GM21447 (cell line): ENCODE data around the gene CFAP299.
A peak's percentile ranks its signal among the peaks of the same experiment; 100 is the strongest.

ENCODE experiments used
- ATAC-seq: cut with Tn5 transposase; IDR thresholded peaks from one replicate; pipeline ENCODE4 v1.9.1; 2021; ENCODE audit not compliant: unreplicated experiment

CFAP299 gene

DNA sequence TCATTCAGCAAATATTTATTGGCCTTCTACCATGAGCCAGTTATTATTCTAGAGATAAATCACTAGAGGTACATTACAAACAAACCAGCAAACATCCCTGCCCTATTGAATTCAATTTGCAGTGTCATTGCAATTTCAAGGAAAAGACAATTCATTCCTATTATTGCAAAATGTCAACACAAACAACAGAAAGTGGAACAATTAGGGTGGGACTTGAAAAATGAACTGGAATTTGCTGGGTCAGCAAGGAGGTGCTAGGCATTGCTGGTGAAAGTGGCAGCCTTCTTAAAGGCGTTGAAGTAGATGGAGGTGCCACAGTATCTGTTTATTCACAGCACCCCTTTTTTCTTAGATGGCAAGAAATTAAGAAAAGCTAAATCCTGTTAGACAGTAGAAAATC is 470.9 kb downstream of the CFAP299 start:
- ATAC-seq: no peak

GRCh38 chr4:80809039-80809729 is 473.7 kb downstream of the CFAP299 start:
- ATAC-seq: no peak

GRCh38 chr4:80811406-80811805 is 475.9 kb downstream of the CFAP299 start:
- ATAC-seq: no peak

- ATAC-seq: no peak
Observed at GRCh38 chr4:80812145-80812544, 476.6 kb downstream of the CFAP299 start.

GRCh38 chr4:80814266-80814665 is 478.7 kb downstream of the CFAP299 start:
- no peak for ATAC-seq

DNA sequence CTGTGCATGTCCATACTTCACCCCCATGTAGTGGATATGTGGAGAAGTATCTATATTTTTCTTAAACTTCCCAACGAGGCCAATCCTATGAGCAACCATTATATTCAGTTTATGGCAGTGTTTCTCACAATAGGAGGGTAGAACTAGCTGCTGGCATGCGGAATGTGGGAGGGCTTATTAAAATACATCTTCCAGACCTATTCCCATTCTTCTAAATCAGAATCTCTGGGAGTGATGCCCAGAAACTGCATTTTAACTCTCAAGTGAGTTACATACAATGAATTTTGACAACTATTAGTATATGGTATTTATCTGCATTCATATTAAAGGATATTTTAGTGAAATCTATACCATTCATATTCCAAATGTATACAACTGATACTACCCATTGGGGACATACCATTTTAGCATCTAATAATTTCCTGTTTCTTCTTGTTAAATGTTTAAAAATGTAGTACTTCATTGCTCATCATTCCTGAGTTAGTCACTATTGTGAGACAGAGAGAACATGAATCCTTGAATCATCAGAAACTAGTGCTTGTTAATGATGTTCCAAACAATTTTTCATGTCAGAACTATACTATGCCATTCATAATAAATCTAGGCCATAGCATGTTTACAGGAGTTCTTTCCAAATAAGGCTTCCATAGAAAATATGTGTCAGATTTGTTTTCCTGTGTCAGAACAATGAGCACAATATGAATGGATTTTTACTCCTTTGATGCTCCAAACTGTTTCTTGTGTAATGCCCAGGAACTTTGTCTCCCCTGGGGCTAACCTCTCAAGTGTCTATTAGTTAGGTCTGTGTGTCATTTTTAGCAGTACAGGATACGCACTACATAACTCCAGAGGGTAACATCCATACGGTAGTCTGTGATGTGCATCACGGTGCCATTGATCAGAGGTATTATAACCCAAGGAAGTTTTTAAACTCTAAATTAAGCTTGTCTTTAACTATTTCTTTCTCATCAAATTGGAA is 496.1 kb downstream of the CFAP299 start:
- ATAC-seq: no peak

DNA sequence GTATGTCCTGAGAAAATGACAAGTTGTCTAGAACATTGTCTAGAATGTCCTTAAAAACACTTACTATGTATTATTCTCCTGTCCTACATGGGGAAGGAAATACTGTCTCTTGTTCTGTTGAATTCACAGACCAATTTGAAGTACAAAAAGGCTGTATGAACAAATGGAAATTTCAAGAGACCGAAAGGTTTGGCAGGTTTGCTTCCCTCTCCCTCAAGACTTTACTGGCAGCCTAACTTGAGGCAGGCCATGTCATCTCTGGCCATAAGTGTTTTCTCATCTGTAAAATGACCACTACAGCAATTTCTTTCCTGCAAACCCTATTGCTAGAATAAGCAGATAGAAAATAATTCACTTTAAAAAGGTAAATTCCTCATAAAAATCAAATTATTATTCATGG is 503.8 kb downstream of the CFAP299 start:
- no peak for ATAC-seq

- ATAC-seq: no peak
Observed at GRCh38 chr4:80839792-80840191, 504.3 kb downstream of the CFAP299 start.

DNA sequence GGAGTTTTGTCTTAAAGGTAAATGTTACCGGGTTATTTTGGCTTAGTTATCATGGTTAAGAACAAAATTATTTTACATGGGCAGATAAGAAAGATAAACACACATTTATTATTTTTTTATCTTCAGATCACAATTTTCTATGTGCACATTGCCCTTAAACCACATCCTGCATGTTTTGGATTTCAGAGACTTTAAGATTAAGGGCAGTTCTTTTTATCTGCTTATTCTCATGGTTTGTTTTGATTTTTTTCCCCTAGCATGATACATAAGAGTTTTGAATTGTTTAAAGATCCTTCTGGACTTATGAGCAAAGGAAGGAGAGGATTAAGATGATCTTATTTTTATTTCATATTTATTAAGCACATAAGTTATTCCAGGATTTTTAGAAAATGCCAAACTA is 504.9 kb downstream of the CFAP299 start:
- ATAC-seq: no peak

DNA sequence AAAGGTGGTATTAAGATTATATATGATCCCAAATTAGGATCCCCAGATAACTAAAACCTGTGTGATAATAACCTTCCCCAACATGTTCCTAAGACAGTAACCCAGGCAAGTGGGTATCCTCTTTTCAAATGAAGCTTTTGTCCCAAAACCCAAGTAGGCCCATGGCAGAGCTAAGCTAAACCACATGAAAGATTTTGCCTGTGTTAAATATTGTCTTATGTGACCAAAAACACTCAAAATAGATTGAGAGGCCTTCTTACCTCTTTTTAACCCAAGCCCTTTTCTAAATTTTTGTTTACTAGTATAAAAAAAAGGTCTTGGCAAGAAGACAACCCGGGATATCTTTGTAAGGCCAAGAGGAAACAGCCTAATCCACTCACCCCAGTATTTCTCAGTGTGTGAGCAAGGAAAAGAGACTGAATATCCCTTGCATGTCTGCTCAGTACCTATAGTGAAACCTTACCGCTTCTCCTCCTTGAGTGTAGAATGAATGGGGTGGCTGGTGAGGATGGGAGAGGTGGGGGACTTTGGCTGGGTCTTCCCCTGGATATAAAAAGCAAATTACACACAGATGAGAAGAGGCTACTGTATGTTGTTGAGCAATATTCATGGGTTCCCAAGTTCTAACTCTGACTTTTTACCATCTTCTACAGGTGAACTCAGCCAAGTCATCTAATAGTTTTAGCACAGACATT is 506.2 kb downstream of the CFAP299 start:
- no peak for ATAC-seq

GRCh38 chr4:80846210-80846609 is 510.7 kb downstream of the CFAP299 start:
- ATAC-seq: no peak

- no peak for ATAC-seq
Observed at GRCh38 chr4:80852061-80852460, 516.5 kb downstream of the CFAP299 start.

DNA sequence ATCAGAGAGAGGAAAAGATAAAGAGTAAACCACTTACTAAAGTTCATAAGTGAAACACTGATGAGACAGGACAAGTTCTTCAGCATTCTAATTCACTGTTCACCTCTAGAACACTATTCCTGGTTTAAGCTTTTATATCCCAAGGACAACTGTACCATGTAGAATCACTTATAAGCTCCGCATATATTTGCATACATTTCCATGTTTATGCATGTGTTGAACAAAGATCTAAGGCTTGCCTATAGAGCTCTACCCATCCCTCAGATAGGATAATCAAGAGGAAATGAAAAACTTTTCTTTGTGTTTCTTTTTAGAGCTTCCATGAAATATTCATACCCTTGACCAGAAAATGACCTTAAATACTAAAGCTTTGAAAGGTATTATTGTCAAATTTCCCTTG is 538.0 kb downstream of the CFAP299 start:
- ATAC-seq: no peak

GRCh38 chr4:80874979-80875378 is 539.4 kb downstream of the CFAP299 start:
- ATAC-seq: no peak

DNA sequence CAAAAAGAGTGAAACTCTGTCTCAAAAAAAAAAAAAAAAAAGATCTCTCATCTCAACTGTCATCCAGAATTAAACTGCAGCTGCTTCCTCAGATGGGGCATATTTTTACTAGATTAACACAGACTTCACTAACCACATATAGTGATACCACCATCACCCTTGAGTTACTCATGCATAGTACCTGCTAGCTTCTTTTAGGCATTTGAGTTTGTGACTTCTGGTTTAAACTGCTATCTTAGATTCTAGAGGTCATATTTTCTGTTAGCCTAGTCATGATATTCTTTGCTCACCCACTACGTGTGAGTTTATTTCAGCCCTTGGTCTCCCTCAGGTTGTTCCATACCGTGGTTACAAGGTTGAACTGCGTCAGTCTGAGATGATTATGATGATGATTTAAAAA is 540.1 kb downstream of the CFAP299 start:
- ATAC-seq: peak; percentile 92

DNA sequence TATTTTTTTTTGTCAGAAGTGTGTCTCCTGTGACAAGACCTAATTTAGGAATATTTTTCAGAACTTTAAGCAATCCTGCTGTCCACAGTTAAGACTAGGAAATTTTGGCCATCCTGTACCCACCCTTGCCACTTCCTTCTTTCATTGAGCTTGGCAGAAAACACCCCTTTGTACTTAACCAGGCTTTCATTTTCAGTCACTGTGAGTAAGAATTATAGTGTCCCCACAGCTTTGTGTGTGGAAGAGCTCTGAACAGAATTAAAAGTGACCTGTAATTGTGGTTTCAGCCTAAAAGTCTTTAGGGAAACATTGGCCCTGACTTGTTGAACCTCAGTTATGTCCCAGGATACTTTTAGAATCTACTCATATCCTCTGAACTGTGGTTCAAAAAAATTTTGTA is 541.3 kb downstream of the CFAP299 start:
- peak; percentile 75 for ATAC-seq

DNA sequence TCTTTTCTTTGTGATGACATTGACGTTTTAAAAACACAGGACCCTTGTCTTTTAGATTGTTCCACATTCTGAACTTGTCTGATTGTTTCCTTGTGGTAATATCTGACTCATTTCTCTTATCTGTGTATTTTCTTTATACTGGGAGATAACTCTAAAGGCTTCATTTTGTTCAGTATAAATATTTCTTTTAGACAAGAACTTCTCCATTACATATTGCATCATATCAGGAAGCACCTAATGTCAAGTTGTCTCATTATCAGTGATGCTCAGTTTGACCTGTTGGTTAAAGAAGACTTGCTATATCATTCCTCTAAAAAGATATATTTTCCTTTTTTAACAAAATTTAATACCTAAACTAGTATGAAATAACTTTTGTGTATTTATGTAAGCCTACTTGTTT is 542.7 kb downstream of the CFAP299 start:
- ATAC-seq: no peak

DNA sequence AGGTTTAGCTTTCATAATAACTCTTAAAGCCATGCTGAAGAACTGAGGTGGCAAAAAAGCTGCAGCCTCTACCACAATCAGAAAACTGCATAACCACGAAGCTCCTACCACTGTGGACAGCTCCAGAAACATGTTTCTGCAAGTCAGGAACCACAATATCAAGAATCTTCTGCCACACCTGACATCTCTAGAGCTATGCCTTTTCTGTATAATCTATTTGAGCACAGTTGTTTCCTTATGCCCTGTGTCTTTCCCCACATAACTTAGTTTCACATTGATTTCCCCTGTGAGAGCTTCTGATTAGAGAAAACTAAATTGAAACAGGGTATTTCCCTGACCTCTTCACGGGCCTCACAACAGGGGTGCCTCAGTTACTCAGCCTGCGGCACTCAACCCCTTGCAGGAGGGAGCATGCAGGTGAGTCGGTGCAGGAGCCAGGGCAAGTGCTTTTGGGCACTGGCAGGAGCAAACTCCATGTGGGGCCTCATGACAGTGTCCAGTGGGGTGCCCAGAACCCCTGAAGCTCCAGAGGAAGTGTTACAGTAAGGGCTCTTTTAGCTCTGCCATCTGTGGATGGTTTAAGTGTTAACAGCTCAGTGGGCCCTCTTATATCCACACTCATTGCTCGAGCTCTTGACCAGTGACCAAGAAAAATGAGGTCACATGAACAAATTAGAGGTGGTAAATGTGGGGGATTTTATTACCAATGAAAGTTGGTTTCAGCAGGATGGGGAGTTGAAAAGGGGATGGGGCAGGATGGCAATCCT is 562.2 kb downstream of the CFAP299 start:
- ATAC-seq: peak; percentile 84

DNA sequence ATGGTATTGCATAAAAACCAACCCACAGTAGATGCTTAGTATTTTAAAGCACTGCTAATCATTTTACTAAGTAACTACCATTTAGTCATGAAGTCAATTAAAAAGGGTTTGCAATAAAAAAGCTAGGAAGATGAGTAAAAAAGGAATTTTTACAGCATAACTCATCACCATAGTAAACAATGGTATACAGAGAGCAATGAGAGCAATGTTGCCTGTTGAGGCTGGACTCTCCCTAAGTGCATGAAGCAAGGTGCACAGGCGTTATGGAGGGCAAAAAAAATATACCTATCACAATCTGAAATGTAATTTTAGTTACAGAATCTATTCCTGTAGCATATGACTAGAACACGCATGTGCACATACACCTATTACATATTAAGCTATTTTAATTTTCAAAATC is 565.4 kb downstream of the CFAP299 start:
- ATAC-seq: no peak

- no peak for ATAC-seq
Observed at GRCh38 chr4:80903020-80903419, 567.5 kb downstream of the CFAP299 start.

GRCh38 chr4:80909938-80910337 is 574.4 kb downstream of the CFAP299 start:
- no peak for ATAC-seq
